Measurements from ENCODE around the gene FBN1.

DNA sequence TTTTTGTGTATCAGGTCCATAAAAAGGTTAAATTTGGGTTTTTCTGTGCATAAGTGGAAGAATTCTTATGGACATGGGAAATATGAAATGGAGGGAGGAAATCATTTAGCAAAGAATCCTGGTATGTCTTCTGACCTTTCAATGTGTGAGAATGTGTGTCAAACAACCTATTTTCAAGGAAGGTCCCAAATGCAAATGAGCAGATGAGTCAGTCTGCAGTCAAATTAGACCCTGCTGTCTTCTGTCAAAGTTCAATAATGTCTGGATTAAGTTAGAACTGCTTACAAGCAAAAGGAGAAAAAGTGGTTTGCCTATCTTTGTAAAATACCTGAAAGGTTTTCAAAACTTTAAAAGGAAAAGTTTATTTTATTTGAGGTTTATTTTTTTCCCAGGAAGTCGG, 15.3 kb downstream of the FBN1 start:
- TF ChIP-seq TOX (CRISPR knock-in tag; IDR thresholded peaks at IDR 0.05; ENCODE audit: borderline replicate concordance) (no peak), ZFP3 (CRISPR knock-in tag; IDR thresholded peaks at IDR 0.05) (no peak), ARNTL (CRISPR knock-in tag; IDR thresholded peaks at IDR 0.05; ENCODE audit: borderline replicate concordance, low read depth) (no peak), CSDC2 (CRISPR knock-in tag; IDR thresholded peaks at IDR 0.05) (no peak), ESRRG (CRISPR knock-in tag; IDR thresholded peaks at IDR 0.05) (no peak), RARB (CRISPR knock-in tag; IDR thresholded peaks at IDR 0.05) (no peak), PPARA (CRISPR knock-in tag; IDR thresholded peaks at IDR 0.05; ENCODE audit: borderline replicate concordance) (no peak), ZFP30 (CRISPR knock-in tag; IDR thresholded peaks at IDR 0.05) (no peak), ZC3H10 (CRISPR knock-in tag; IDR thresholded peaks at IDR 0.05) (no peak)
- TF ChIP-seq, protein P1, sequence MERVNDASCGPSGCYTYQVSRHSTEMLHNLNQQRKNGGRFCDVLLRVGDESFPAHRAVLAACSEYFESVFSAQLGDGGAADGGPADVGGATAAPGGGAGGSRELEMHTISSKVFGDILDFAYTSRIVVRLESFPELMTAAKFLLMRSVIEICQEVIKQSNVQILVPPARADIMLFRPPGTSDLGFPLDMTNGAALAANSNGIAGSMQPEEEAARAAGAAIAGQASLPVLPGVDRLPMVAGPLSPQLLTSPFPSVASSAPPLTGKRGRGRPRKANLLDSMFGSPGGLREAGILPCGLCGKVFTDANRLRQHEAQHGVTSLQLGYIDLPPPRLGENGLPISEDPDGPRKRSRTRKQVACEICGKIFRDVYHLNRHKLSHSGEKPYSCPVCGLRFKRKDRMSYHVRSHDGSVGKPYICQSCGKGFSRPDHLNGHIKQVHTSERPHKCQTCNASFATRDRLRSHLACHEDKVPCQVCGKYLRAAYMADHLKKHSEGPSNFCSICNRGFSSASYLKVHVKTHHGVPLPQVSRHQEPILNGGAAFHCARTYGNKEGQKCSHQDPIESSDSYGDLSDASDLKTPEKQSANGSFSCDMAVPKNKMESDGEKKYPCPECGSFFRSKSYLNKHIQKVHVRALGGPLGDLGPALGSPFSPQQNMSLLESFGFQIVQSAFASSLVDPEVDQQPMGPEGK (CRISPR knock-in tag; IDR thresholded peaks at IDR 0.05; ENCODE audit: borderline replicate concordance) = no peak
